ENCODE data around the gene ST14.
A peak's percentile ranks its signal among the peaks of the same experiment; 100 is the strongest.

The ST14 gene

GRCh38 chr11:130180491-130180890 is 20.9 kb downstream of the ST14 start:
- no peaks in the 10 kb centered on the region for H3K9me3 Mint-ChIP-seq
- peaks cover 5% of the 10 kb centered on the region for H3K27me3 Mint-ChIP-seq (ENCODE audit: low read depth)
- TF ChIP-seq CTCF (IDR thresholded peaks at IDR 0.05; ENCODE audit: unreplicated experiment in 3 of 3), result no peak
- H3K36me3 Mint-ChIP-seq (ENCODE audit: low read depth), result no peaks in the 10 kb centered on the region
- peaks cover 38% of the 10 kb centered on the region for H3K4me1 Mint-ChIP-seq
- peak overlapping the region; percentile 76 to 96 (median 89) for H3K27ac Mint-ChIP-seq
- H3K4me3 Mint-ChIP-seq, result no peak overlapping the region

- no peak overlapping the region for H3K4me3 Mint-ChIP-seq
- H3K27ac Mint-ChIP-seq, result peak overlapping the region; percentile 76 to 96 (median 89)
- no peak for TF ChIP-seq CTCF (IDR thresholded peaks at IDR 0.05; ENCODE audit: unreplicated experiment in 3 of 3)
- peaks cover 38% of the 10 kb centered on the region for H3K4me1 Mint-ChIP-seq
- H3K9me3 Mint-ChIP-seq, result no peaks in the 10 kb centered on the region
- H3K36me3 Mint-ChIP-seq (ENCODE audit: low read depth), result no peaks in the 10 kb centered on the region
- H3K27me3 Mint-ChIP-seq (ENCODE audit: low read depth), result peaks cover 5% of the 10 kb centered on the region
Measured at GRCh38 chr11:130180896-130181294, 21.3 kb downstream of the ST14 start.

- H3K27ac Mint-ChIP-seq, result peak overlapping the region; percentile 76 to 96 (median 89)
- peaks cover 38% of the 10 kb centered on the region for H3K4me1 Mint-ChIP-seq
- H3K36me3 Mint-ChIP-seq (ENCODE audit: low read depth), result no peaks in the 10 kb centered on the region
- H3K9me3 Mint-ChIP-seq, result no peaks in the 10 kb centered on the region
- peaks cover 5% of the 10 kb centered on the region for H3K27me3 Mint-ChIP-seq (ENCODE audit: low read depth)
- no peak overlapping the region for H3K4me3 Mint-ChIP-seq
- TF ChIP-seq CTCF (IDR thresholded peaks at IDR 0.05; ENCODE audit: unreplicated experiment in 3 of 3), result no peak
Measured at GRCh38 chr11:130181295-130182272, 22.0 kb downstream of the ST14 start.

GRCh38 chr11:130183878-130184610 is 24.5 kb downstream of the ST14 start:
- no peak for TF ChIP-seq CTCF (IDR thresholded peaks at IDR 0.05; ENCODE audit: unreplicated experiment in 3 of 3)
- Mint-ChIP-seq H3K4me1 (peaks cover 26% of the 10 kb centered on the region), H3K27ac (peak overlapping the region in 1 of 3 experiments; percentile 49), H3K36me3 (ENCODE audit: low read depth) (no peaks in the 10 kb centered on the region), H3K4me3 (no peak overlapping the region), H3K27me3 (ENCODE audit: low read depth) (no peaks in the 10 kb centered on the region), H3K9me3 (no peaks in the 10 kb centered on the region)

GRCh38 chr11:130187096-130187495 is 27.5 kb downstream of the ST14 start:
- Mint-ChIP-seq H3K4me3 (no peak overlapping the region), H3K27me3 (ENCODE audit: low read depth) (no peaks in the 10 kb centered on the region), H3K27ac (no peak overlapping the region), H3K9me3 (no peaks in the 10 kb centered on the region), H3K36me3 (ENCODE audit: low read depth) (no peaks in the 10 kb centered on the region), H3K4me1 (peaks cover 4% of the 10 kb centered on the region)
- no peak for TF ChIP-seq CTCF (IDR thresholded peaks at IDR 0.05; ENCODE audit: unreplicated experiment in 3 of 3)

Measured in nephron (organoid).